Naive thymus-derived CD8-positive, alpha-beta T cell (primary cell): ENCODE data around the gene FOXD1. TPM values are rescaled to one million over a fixed set of nuclear protein-coding genes. Genes with fewer than 3 reads are reported as not detected.
A peak's percentile ranks its signal among the peaks of the same experiment; 100 is the strongest.
"Not testable (repeated sequence)": the region's sequence is repeated elsewhere in the genome, so short reads cannot be mapped to it uniquely, and the experiment has no call there.

Experiments used
- ATAC-seq, 2 donors: fragments of 150-1000 bp; cut with Tn5 transposase in 1 of 2; sonication (Bioruptor Pico), chemical (Tn5 transposase) in 1 of 2; 1 replicate in 1 of 2; 2 replicates in 1 of 2; pipeline ENCODE4 v1.10.0; 2021; ENCODE audit warnings: mild to moderate bottlenecking in 2 of 2, moderate library complexity in 2 of 2
- POLR2A ChIA-PET: fragments of 350-600 bp; sonication (Branson Sonifier 250); formaldehyde crosslinking; loops from one replicate; lab custom pipeline; 2021; ENCODE audit warnings: antibody characterized with exemption; lab: Charles Lee
- DNase-seq, 10 donors: peaks; one replicate each; pipeline versions ENCODE4 v3.0.0 to v3.0.0-alpha.2; 2020 to 2022
- H3K27ac Mint-ChIP-seq, 10 donors: one replicate each; pipeline ENCODE4 v1.8.0; 2020 to 2022; ENCODE audit warnings: mild to moderate bottlenecking in 10 of 10, mixed read lengths in 10 of 10, moderate library complexity in 4 of 10, inconsistent platforms in 1 of 10
- H3K27me3 Mint-ChIP-seq, 5 donors: one replicate each; pipeline ENCODE4 v1.8.0; 2021 to 2022; ENCODE audit warnings: mixed read lengths in 5 of 5
- H3K36me3 Mint-ChIP-seq, 3 donors: one replicate each; pipeline ENCODE4 v1.8.0; 2020 to 2022; ENCODE audit warnings: mixed read lengths in 3 of 3, mild to moderate bottlenecking in 2 of 3, inconsistent platforms in 1 of 3
- H3K4me1 Mint-ChIP-seq, 4 donors: one replicate each; pipeline ENCODE4 v1.8.0; 2021 to 2022; ENCODE audit warnings: mixed read lengths in 4 of 4
- H3K4me3 Mint-ChIP-seq, 10 donors: one replicate each; pipeline ENCODE4 v1.8.0; 2020 to 2022; ENCODE audit warnings: mild to moderate bottlenecking in 10 of 10, mixed read lengths in 10 of 10, moderate library complexity in 6 of 10, inconsistent platforms in 1 of 10
- H3K9me3 Mint-ChIP-seq, 9 donors: one replicate each; pipeline ENCODE4 v1.8.0; 2020 to 2022; ENCODE audit warnings: mixed read lengths in 9 of 9, mild to moderate bottlenecking in 3 of 9, inconsistent platforms in 1 of 9, moderate library complexity in 1 of 9
- polyA plus RNA-seq, 3 donors: library from polyadenylated mRNA; unstranded; fragments of 300-500 nt; fragmentation: Illumina TruSeq; gene quantifications; one replicate each; pipeline ENCODE4 v1.2.3, GENCODE V29; 2021
- total RNA-seq, 8 experiments: library from RNA in 2 of 8; stranded (reverse) in 2 of 8; gene quantifications; one replicate each; pipeline ENCODE4 v1.2.3 and lab custom pipeline; 2021 to 2026

FOXD1 gene
- total RNA-seq = not detected
- not detected for polyA plus RNA-seq
- total RNA-seq (lab: John Stamatoyannopoulos, UW) = 0 to 0.36 (median 0.08) reads per million in 6 experiments

- DNase-seq (peak in 4 of 10 donors; percentile 24 to 46 (median 32)), ATAC-seq (peak; percentile 38 to 39)
- peaks cover 39 to 75% (median 61%) of the 10 kb centered on the region in 5 donors for H3K27me3 Mint-ChIP-seq
- peaks cover 4 to 23% (median 18%) of the 10 kb centered on the region in 4 donors for H3K4me1 Mint-ChIP-seq
- POLR2A ChIA-PET = no interaction called here
- H3K27ac Mint-ChIP-seq = peak within 1 kb of the TSS in 5 of 10 donors; percentile 11 to 84 (median 69)
- H3K4me3 Mint-ChIP-seq = peak within 1 kb of the TSS; percentile 79 to 93 (median 89)
- H3K36me3 Mint-ChIP-seq = peaks cover 0 to 17% (median 3%) of the 10 kb centered on the region in 3 donors
- peaks cover 0 to 20% (median 11%) of the 10 kb centered on the region in 9 donors for H3K9me3 Mint-ChIP-seq
Observed at GRCh38 chr5:73448463-73449136, at the start of gene FOXD1. FOXD1 (minus strand) TSS chr5:73448777; CDS start chr5:73448362, 415 bp downstream.

- Mint-ChIP-seq H3K4me1 (peaks cover 22 to 49% (median 45%) of the 10 kb centered on the region in 4 donors), H3K27me3 (peaks cover 8 to 20% (median 11%) of the 10 kb centered on the region in 5 donors), H3K4me3 (peak overlapping the region; percentile 92 to 100 (median 98)), H3K27ac (peak overlapping the region; percentile 98 to 100 (median 99)), H3K9me3 (no peaks in the 10 kb centered on the region), H3K36me3 (peaks cover 0 to 35% (median 14%) of the 10 kb centered on the region in 3 donors)
- no peak for ATAC-seq
- no peak for DNase-seq
- POLR2A ChIA-PET = interaction anchor here (0.6 to 4.5 kb wide), 5 partner anchors 10 to 67 kb away, joined by 3 to 36 read pairs (median 4); partner anchors contain the start of genes ANKRA2 and UTP15
Observed at GRCh38 chr5:73497497-73498056, 49.0 kb upstream of the FOXD1 start.

- H3K27me3 Mint-ChIP-seq = peaks cover 10 to 26% (median 14%) of the 10 kb centered on the region in 5 donors
- peaks cover 18 to 44% (median 40%) of the 10 kb centered on the region in 4 donors for H3K4me1 Mint-ChIP-seq
- H3K36me3 Mint-ChIP-seq = peaks cover 0 to 30% (median 8%) of the 10 kb centered on the region in 3 donors
- peak overlapping the region in 9 of 10 donors; percentile 92 to 100 (median 97) for H3K4me3 Mint-ChIP-seq
- peak overlapping the region in 9 of 10 donors; percentile 76 to 100 (median 99) for H3K27ac Mint-ChIP-seq
- DNase-seq (no peak), ATAC-seq (no peak)
- POLR2A ChIA-PET = interaction anchor here (1.6 to 4.5 kb wide), 2 partner anchors 10 to 68 kb away, joined by 4 to 36 read pairs; partner anchors contain the start of genes ANKRA2 and UTP15
- no peaks in the 10 kb centered on the region for H3K9me3 Mint-ChIP-seq
Observed at GRCh38 chr5:73496984-73497457, 48.4 kb upstream of the FOXD1 start.

- DNase-seq (no peak), ATAC-seq (no peak)
- Mint-ChIP-seq H3K27ac (no peak overlapping the region), H3K9me3 (no peaks in the 10 kb centered on the region), H3K36me3 (peaks cover 0 to 19% (median 8%) of the 10 kb centered on the region in 3 donors), H3K4me3 (no peak overlapping the region), H3K4me1 (peaks cover 12 to 36% (median 30%) of the 10 kb centered on the region in 4 donors), H3K27me3 (peaks cover 13 to 29% (median 17%) of the 10 kb centered on the region in 5 donors)
- POLR2A ChIA-PET = interaction anchor here (0.5 to 4.5 kb wide), 2 partner anchors 27 to 69 kb away, joined by 3 to 36 read pairs; partner anchors contain the start of genes ANKRA2 and UTP15
Observed at GRCh38 chr5:73495772-73496335, 47.3 kb upstream of the FOXD1 start.

- no peak overlapping the region for H3K4me3 Mint-ChIP-seq
- H3K9me3 Mint-ChIP-seq = no peaks in the 10 kb centered on the region
- H3K36me3 Mint-ChIP-seq = peaks cover 0 to 9% (median 3%) of the 10 kb centered on the region in 3 donors
- DNase-seq (no peak), ATAC-seq (no peak)
- H3K4me1 Mint-ChIP-seq = peaks cover 10 to 25% (median 20%) of the 10 kb centered on the region in 4 donors
- peaks cover 13 to 29% (median 17%) of the 10 kb centered on the region in 5 donors for H3K27me3 Mint-ChIP-seq
- POLR2A ChIA-PET = no interaction called here
- H3K27ac Mint-ChIP-seq = no peak overlapping the region
Observed at GRCh38 chr5:73494721-73495120, 46.1 kb upstream of the FOXD1 start.

GRCh38 chr5:73493421-73493820, 44.8 kb upstream of the FOXD1 start:
- Mint-ChIP-seq H3K36me3 (peaks cover 0 to 3% (median 2%) of the 10 kb centered on the region in 3 donors), H3K27me3 (peaks cover 14 to 29% (median 19%) of the 10 kb centered on the region in 5 donors), H3K4me3 (no peak overlapping the region), H3K27ac (no peak overlapping the region), H3K9me3 (no peaks in the 10 kb centered on the region), H3K4me1 (peaks cover 4 to 16% (median 12%) of the 10 kb centered on the region in 4 donors)
- ATAC-seq = no peak
- POLR2A ChIA-PET = interaction anchor here (0.6 kb wide), 1 partner anchor 56 kb away, joined by 4 read pairs; no protein-coding TSS in a partner anchor
- no peak for DNase-seq

- Mint-ChIP-seq H3K27ac (no peak overlapping the region), H3K4me1 (no peaks in the 10 kb centered on the region), H3K36me3 (peaks cover 0 to 3% (median 0%) of the 10 kb centered on the region in 3 donors), H3K4me3 (no peak overlapping the region), H3K27me3 (peaks cover 18 to 46% (median 28%) of the 10 kb centered on the region in 5 donors), H3K9me3 (no peaks in the 10 kb centered on the region)
- ATAC-seq (no peak), DNase-seq (no peak)
- POLR2A ChIA-PET = no interaction called here
Observed at GRCh38 chr5:73491155-73491554, 42.6 kb upstream of the FOXD1 start.

GRCh38 chr5:73490088-73490487, 41.5 kb upstream of the FOXD1 start:
- no peak for DNase-seq
- Mint-ChIP-seq H3K4me3 (no peak overlapping the region), H3K27me3 (peaks cover 19 to 53% (median 32%) of the 10 kb centered on the region in 5 donors), H3K36me3 (peaks cover 0 to 3% (median 0%) of the 10 kb centered on the region in 3 donors), H3K9me3 (no peaks in the 10 kb centered on the region), H3K4me1 (no peaks in the 10 kb centered on the region), H3K27ac (no peak overlapping the region)
- ATAC-seq = no peak
- POLR2A ChIA-PET = no interaction called here

GRCh38 chr5:73488806-73489205, 40.2 kb upstream of the FOXD1 start:
- Mint-ChIP-seq H3K4me1 (no peaks in the 10 kb centered on the region), H3K27me3 (peaks cover 20 to 54% (median 32%) of the 10 kb centered on the region in 5 donors), H3K4me3 (no peak overlapping the region), H3K36me3 (no peaks in the 10 kb centered on the region), H3K27ac (no peak overlapping the region), H3K9me3 (no peaks in the 10 kb centered on the region)
- DNase-seq (no peak), ATAC-seq (no peak)
- POLR2A ChIA-PET = no interaction called here

- POLR2A ChIA-PET = no interaction called here
Observed at GRCh38 chr5:73487815-73488214, 39.2 kb upstream of the FOXD1 start.

GRCh38 chr5:73487257-73487656, 38.7 kb upstream of the FOXD1 start:
- DNase-seq, H3K4me3 Mint-ChIP-seq, H3K27ac Mint-ChIP-seq, ATAC-seq, H3K9me3 Mint-ChIP-seq, H3K4me1 Mint-ChIP-seq, H3K36me3 Mint-ChIP-seq: not testable (repeated sequence)
- H3K27me3 Mint-ChIP-seq = peaks cover 13 to 42% (median 29%) of the 10 kb centered on the region in 5 donors
- POLR2A ChIA-PET = interaction anchor here (0.8 kb wide), 1 partner anchor 11 kb away, joined by 4 read pairs; the partner anchor contains the start of gene BTF3

More at GRCh38 chr5:73487815-73488214, 39.2 kb upstream of the FOXD1 start:
- H3K4me3 Mint-ChIP-seq = no peak overlapping the region
- no peaks in the 10 kb centered on the region for H3K4me1 Mint-ChIP-seq
- ATAC-seq = no peak
- DNase-seq = no peak
- H3K36me3 Mint-ChIP-seq = no peaks in the 10 kb centered on the region
- H3K9me3 Mint-ChIP-seq = no peaks in the 10 kb centered on the region
- peaks cover 16 to 44% (median 32%) of the 10 kb centered on the region in 5 donors for H3K27me3 Mint-ChIP-seq
- H3K27ac Mint-ChIP-seq = no peak overlapping the region
